IMR-90 (cell line): ENCODE measurements around the gene IGSF10. TPM values are rescaled to one million over a fixed set of nuclear protein-coding genes. Genes with fewer than 3 reads are reported as not detected.

ENCODE experiments used
- ATAC-seq: fragments of 200-7000 bp; cut with Tn5 transposase; 2 replicates; pipeline ENCODE4 v1.9.1; 2020; ENCODE audit warnings: low read depth, mild to moderate bottlenecking, moderate library complexity
- BruUV-seq: library from RNA; stranded (reverse); fragments of 400-500 nt; replicated peaks from 2 replicates; lab custom pipeline; 2021; lab: Mats Ljungman, UMichigan
- CTCF ChIA-PET: fragments of 300-600 bp; formaldehyde crosslinking; extraction: SDS; loops from one replicate; lab custom pipeline; 2021; ENCODE audit warnings: antibody characterized with exemption; lab: Yijun Ruan, JAX
- POLR2A ChIA-PET: fragments of 300-600 bp; sonication (Branson Sonifier 250); formaldehyde crosslinking; loops from one replicate; lab custom pipeline; 2022; ENCODE audit warnings: antibody characterized with exemption; ENCODE audit not compliant: unreplicated experiment; lab: Charles Lee
- DNase-seq: peaks from one replicate; pipeline ENCODE4 v3.0.0; 2013
- H2AFZ ChIP-seq: replicated peaks from 2 replicates; pipeline ENCODE3; 2013; ENCODE audit warnings: low read length, mild to moderate bottlenecking; ENCODE audit not compliant: poor library complexity
- H2AK5ac ChIP-seq: 2 replicates; pipeline ENCODE4 v1.6.1; 2013; ENCODE audit warnings: low read depth, low read length, inconsistent platforms
- H2AK9ac ChIP-seq: replicated peaks from 2 replicates; pipeline ENCODE3; 2013; ENCODE audit warnings: mild to moderate bottlenecking, low read depth, low read length, moderate library complexity; ENCODE audit not compliant: poor library complexity
- H2BK120ac ChIP-seq: 2 replicates; pipeline ENCODE4 v1.6.1; 2013; ENCODE audit warnings: low read depth, low read length, inconsistent platforms
- H2BK15ac ChIP-seq: 3 replicates; pipeline ENCODE4 v1.6.1; 2013; ENCODE audit warnings: low read depth, low read length, inconsistent platforms
- H2BK20ac ChIP-seq: 2 replicates; pipeline ENCODE4 v1.6.1; 2013; ENCODE audit warnings: low read depth, mild to moderate bottlenecking, inconsistent platforms, low read length, moderate library complexity
- H2BK5ac ChIP-seq: 2 replicates; pipeline ENCODE4 v1.6.1; 2013; ENCODE audit warnings: mild to moderate bottlenecking, low read depth, low read length, inconsistent platforms; ENCODE audit not compliant: poor library complexity, severe bottlenecking
- H3K14ac ChIP-seq: replicated peaks from 2 replicates; pipeline ENCODE4 v1.6.1; 2013; ENCODE audit warnings: low read depth, low read length, inconsistent platforms
- H3K18ac ChIP-seq: 2 replicates; pipeline ENCODE4 v1.6.1; 2013; ENCODE audit warnings: low read depth, low read length, control low read depth
- H3K23ac ChIP-seq: 2 replicates; pipeline ENCODE4 v1.6.1; 2013; ENCODE audit warnings: low read depth, low read length, inconsistent platforms
- H3K27ac ChIP-seq: 2 replicates; pipeline ENCODE4 v1.5.1; 2013; ENCODE audit warnings: mild to moderate bottlenecking, control low read depth, low read length; ENCODE audit not compliant: insufficient read depth
- H3K27me3 ChIP-seq: 2 replicates; pipeline ENCODE4 v1.6.1; 2013; ENCODE audit warnings: low read length; ENCODE audit not compliant: control insufficient read depth, insufficient read depth
- H3K36me3 ChIP-seq: 2 replicates; pipeline ENCODE4 v1.6.1; 2013; ENCODE audit warnings: low read length, mixed read lengths; ENCODE audit not compliant: control insufficient read depth, insufficient read depth
- H3K4ac ChIP-seq: 2 replicates; pipeline ENCODE4 v1.6.1; 2013; ENCODE audit warnings: low read depth, low read length, inconsistent platforms
- H3K4me1 ChIP-seq: 2 replicates; pipeline ENCODE4 v1.6.1; 2013; ENCODE audit warnings: low read length, mixed read lengths; ENCODE audit not compliant: control insufficient read depth, insufficient read depth
- H3K4me2 ChIP-seq: 2 replicates; pipeline ENCODE4 v1.6.1; 2013; ENCODE audit warnings: low read depth, mild to moderate bottlenecking, control low read depth, low read length, moderate library complexity
- H3K4me3 ChIP-seq: 2 replicates; pipeline ENCODE4 v1.5.1; 2013; ENCODE audit warnings: low read depth, mild to moderate bottlenecking, control low read depth, low read length, moderate library complexity; ENCODE audit not compliant: insufficient read depth
- H3K56ac ChIP-seq: 2 replicates; pipeline ENCODE4 v1.6.1; 2013; ENCODE audit warnings: low read length, inconsistent platforms; ENCODE audit not compliant: insufficient read depth; ENCODE audit errors: extremely low read depth
- H3K79me1 ChIP-seq, 2 experiments: 2 replicates each; pipeline ENCODE4 v1.6.1; 2013; ENCODE audit warnings: low read length in 2 of 2, inconsistent platforms in 1 of 2, low read depth in 1 of 2
- H3K9ac ChIP-seq: 2 replicates; pipeline ENCODE4 v1.6.1; 2013; ENCODE audit warnings: low read depth, low read length, control low read depth
- H3K9me1 ChIP-seq: 2 replicates; pipeline ENCODE4 v1.6.1; 2013; ENCODE audit warnings: low read length, inconsistent platforms; ENCODE audit not compliant: insufficient read depth
- H3K9me3 ChIP-seq: 2 replicates; pipeline ENCODE4 v1.6.1; 2013; ENCODE audit warnings: low read length; ENCODE audit not compliant: control insufficient read depth, insufficient read depth
- H4K20me1 ChIP-seq: 2 replicates; pipeline ENCODE4 v1.6.1; 2013; ENCODE audit warnings: low read length, inconsistent platforms; ENCODE audit not compliant: insufficient read depth
- H4K5ac ChIP-seq: 2 replicates; pipeline ENCODE4 v1.6.1; 2013; ENCODE audit warnings: mild to moderate bottlenecking, low read depth, low read length, control low read depth
- H4K8ac ChIP-seq, 2 experiments: 2 replicates each; pipeline ENCODE4 v1.6.1; 2013; ENCODE audit warnings: low read depth in 2 of 2, low read length in 2 of 2, control low read depth in 1 of 2, inconsistent platforms in 1 of 2
- H4K91ac ChIP-seq: 2 replicates; pipeline ENCODE4 v1.6.1; 2013; ENCODE audit warnings: low read depth, low read length, inconsistent platforms; ENCODE audit not compliant: insufficient read depth
- ELK1 ChIP-seq: fragments of 150-350 bp; IDR thresholded peaks from 2 replicates; pipeline ENCODE4 v1.6.1; 2016; ENCODE audit warnings: low read depth, mild to moderate bottlenecking, low read length, moderate library complexity, borderline replicate concordance
- WGBS, 2 experiments: methylation state at CpG; one replicate each; pipeline versions ENCODE4 v1.1.5 to v1.1.7; 2013; ENCODE audit warnings: missing lambda C conversion rate in 2 of 2; ENCODE audit not compliant: insufficient read length in 1 of 2; ENCODE audit errors: extremely low coverage in 2 of 2; 5-methylcytosine and 5-hydroxymethylcytosine counted together
- dilution Hi-C: fragments of 300-500 bp; cut with HindIII; formaldehyde crosslinking; loops from one replicate; pipeline ENCODE4 v1.14.3; 2018; ENCODE audit warnings: low sequenced_read_pairs; ENCODE audit not compliant: unreplicated experiment
- in situ Hi-C: fragments of 300-500 bp; cut with MboI; formaldehyde crosslinking; loops from 3 replicates; pipeline ENCODE4 v1.14.3; 2019; ENCODE audit warnings: low sequenced_read_pairs, inconsistent platforms, mixed read lengths
- intact Hi-C: fragments of 100-400 bp; cut with micrococcal nuclease; formaldehyde crosslinking; loops from 2 replicates; pipeline ENCODE4 v1.10.0; 2022
- polyA plus RNA-seq, 3 experiments: library from polyadenylated mRNA; depleted of rRNA; stranded (reverse); fragments of >200 nt; gene quantifications; 2 replicates each; pipeline ENCODE4 v1.2.3, GENCODE V29; 2012; ENCODE audit warnings: low replicate concordance in 1 of 3
- total RNA-seq: library from RNA; depleted of rRNA; stranded (reverse); fragments of >200 nt; gene quantifications from 2 replicates; pipeline ENCODE4 v1.2.3, GENCODE V29; 2012

IGSF10 gene
- total and polyA plus RNA-seq, 2 of the 4 experiments (the other 2 are of a cell fraction), result under 0.01 to 0.07 TPM

GRCh38 chr3:151432616-151433372 lies 28.1 kb downstream of the IGSF10 start:
- no peak overlapping the region for H3K4me3 ChIP-seq
- peaks cover 6% of the 10 kb centered on the region for H3K4me1 ChIP-seq
- intact Hi-C loops (loop anchor here (10.0 kb wide), 1 partner anchor 268 kb away; no protein-coding TSS in a partner anchor), in situ Hi-C loops (loop anchor here (10.0 kb wide), 1 partner anchor 208 kb away; no protein-coding TSS in a partner anchor), dilution Hi-C loops (no loop called here)
- no peak overlapping the region for H2BK20ac ChIP-seq
- H3K27ac ChIP-seq, result no peak overlapping the region
- no peak overlapping the region for H2AFZ ChIP-seq
- peak overlapping the region; percentile 56 for H3K4ac ChIP-seq
- H2BK15ac ChIP-seq, result peak overlapping the region; percentile 90; the same call in 1 of the 3 replicates
- H3K27me3 ChIP-seq, result no peaks in the 10 kb centered on the region
- peak overlapping the region in 1 of 2 experiments; percentile 38; a peak in 1 of 4 replicates for H4K8ac ChIP-seq
- 100% methylated on average over 1 of the region's 7 CpGs; no CpG with 5 or more reads in 1 of the 2 experiments for WGBS, 2 experiments
- DNase-seq (no peak), ATAC-seq (no peak)
- peak overlapping the region; percentile 17 for H2BK5ac ChIP-seq
- H2AK9ac ChIP-seq, result peak overlapping the region; percentile 52
- H2BK120ac ChIP-seq, result no peak overlapping the region; the same call in 1 of the 2 replicates
- H3K36me3 ChIP-seq, result no peaks in the 10 kb centered on the region
- H3K14ac ChIP-seq, result peak overlapping the region; percentile 19; the same call in 1 of the 2 replicates
- no peak overlapping the region for H2AK5ac ChIP-seq
- no peak overlapping the region for H3K18ac ChIP-seq
- no peak overlapping the region for H3K9ac ChIP-seq
- no peaks in the 10 kb centered on the region for H4K20me1 ChIP-seq
- no peak overlapping the region for H4K91ac ChIP-seq
- no peak overlapping the region for H3K56ac ChIP-seq
- POLR2A ChIA-PET, result no interaction called here
- no peak overlapping the region; the same call in 1 of the 2 replicates for H4K5ac ChIP-seq
- no peaks in the 10 kb centered on the region for H3K9me3 ChIP-seq
- peaks cover 13% of the 10 kb centered on the region for H3K9me1 ChIP-seq
- no TSS peak for BruUV-seq
- no peaks in the 10 kb centered on the region for H3K79me1 ChIP-seq
- no peak overlapping the region for H3K23ac ChIP-seq
- no peak overlapping the region for H3K4me2 ChIP-seq
- CTCF ChIA-PET, result no interaction called here
- no peak for TF ChIP-seq ELK1
